SJCRH30 (cell line): ENCODE measurements around the gene CDH22. TPM values are rescaled to one million over a fixed set of nuclear protein-coding genes. Genes with fewer than 3 reads are reported as not detected.
A peak's percentile ranks its signal among the peaks of the same experiment; 100 is the strongest.

Experiments used
- DNase-seq, 2 experiments: peaks; one replicate each; pipeline ENCODE4 v3.0.0-alpha.2; 2015 to 2020
- H3K27ac ChIP-seq: fragments of 250-450 bp; sonication (Bioruptor Pico); 2 replicates; pipeline ENCODE4 v1.5.1; 2020; ENCODE audit warnings: mild to moderate bottlenecking, moderate library complexity
- H3K27me3 ChIP-seq: fragments of 250-450 bp; sonication (Bioruptor Pico); 2 replicates; pipeline ENCODE4 v1.5.1; 2020; ENCODE audit warnings: mild to moderate bottlenecking, moderate library complexity
- H3K36me3 ChIP-seq: fragments of 250-450 bp; sonication (Bioruptor Pico); 2 replicates; pipeline ENCODE4 v1.5.1; 2020; ENCODE audit warnings: mild to moderate bottlenecking, moderate library complexity
- H3K4me1 ChIP-seq: fragments of 250-450 bp; sonication (Bioruptor Pico); 2 replicates; pipeline ENCODE4 v1.5.1; 2020; ENCODE audit warnings: mild to moderate bottlenecking, moderate library complexity
- H3K4me3 ChIP-seq: fragments of 250-450 bp; sonication (Bioruptor Pico); 2 replicates; pipeline ENCODE4 v1.5.1; 2020; ENCODE audit warnings: mild to moderate bottlenecking, moderate library complexity
- H3K9me3 ChIP-seq: fragments of 250-450 bp; sonication (Bioruptor Pico); replicated peaks from 2 replicates; pipeline ENCODE4 v1.5.1; 2020; ENCODE audit warnings: mild to moderate bottlenecking, moderate library complexity
- total RNA-seq: library from RNA; depleted of rRNA; stranded (reverse); fragments of >200 nt; shearing (Covaris generic); gene quantifications from 2 replicates; pipeline ENCODE4 v1.2.3, GENCODE V29; 2014

CDH22 gene
- total RNA-seq, 1 experiment from 2014 or later, result 0.06 TPM

- Histone ChIP-seq H3K4me3 (no peak overlapping the region), H3K4me1 (peaks cover 9% of the 10 kb centered on the region; the same call in 1 of the 2 replicates), H3K27ac (no peak overlapping the region), H3K27me3 (peaks cover 73% of the 10 kb centered on the region), H3K36me3 (no peaks in the 10 kb centered on the region), H3K9me3 (no peaks in the 10 kb centered on the region)
- DNase-seq, result no peak
Measured at GRCh38 chr20:46333161-46333991, 25.1 kb upstream of the CDH22 start.

GRCh38 chr20:46332373-46333160, 24.3 kb upstream of the CDH22 start:
- Histone ChIP-seq H3K27ac (no peak overlapping the region), H3K4me3 (no peak overlapping the region), H3K36me3 (no peaks in the 10 kb centered on the region), H3K4me1 (peaks cover 9% of the 10 kb centered on the region; the same call in 1 of the 2 replicates), H3K27me3 (peaks cover 67% of the 10 kb centered on the region), H3K9me3 (no peaks in the 10 kb centered on the region)
- peak; percentile 38 to 53 for DNase-seq

GRCh38 chr20:46331611-46332361, 23.5 kb upstream of the CDH22 start:
- H3K27me3 ChIP-seq, result peaks cover 69% of the 10 kb centered on the region
- H3K4me1 ChIP-seq, result peaks cover 9% of the 10 kb centered on the region; the same call in 1 of the 2 replicates
- no peak overlapping the region for H3K27ac ChIP-seq
- DNase-seq, result no peak
- no peak overlapping the region for H3K4me3 ChIP-seq
- no peaks in the 10 kb centered on the region for H3K36me3 ChIP-seq
- no peaks in the 10 kb centered on the region for H3K9me3 ChIP-seq

GRCh38 chr20:46330831-46331371, 22.6 kb upstream of the CDH22 start:
- peaks cover 72% of the 10 kb centered on the region for H3K27me3 ChIP-seq
- no peaks in the 10 kb centered on the region for H3K36me3 ChIP-seq
- no peaks in the 10 kb centered on the region for H3K9me3 ChIP-seq
- no peak overlapping the region for H3K27ac ChIP-seq
- no peak overlapping the region for H3K4me3 ChIP-seq
- peak; percentile 36 to 67 for DNase-seq
- H3K4me1 ChIP-seq, result peaks cover 9% of the 10 kb centered on the region; the same call in 1 of the 2 replicates

GRCh38 chr20:46330072-46330763, 21.9 kb upstream of the CDH22 start:
- Histone ChIP-seq H3K27ac (no peak overlapping the region), H3K9me3 (no peaks in the 10 kb centered on the region), H3K4me3 (no peak overlapping the region), H3K4me1 (peaks cover 9% of the 10 kb centered on the region; the same call in 1 of the 2 replicates), H3K36me3 (no peaks in the 10 kb centered on the region), H3K27me3 (peaks cover 72% of the 10 kb centered on the region)
- DNase-seq, result no peak

GRCh38 chr20:46328200-46328882, 20.0 kb upstream of the CDH22 start:
- no peaks in the 10 kb centered on the region for H3K36me3 ChIP-seq
- H3K9me3 ChIP-seq, result no peaks in the 10 kb centered on the region
- H3K4me1 ChIP-seq, result peaks cover 9% of the 10 kb centered on the region; the same call in 1 of the 2 replicates
- peaks cover 56% of the 10 kb centered on the region for H3K27me3 ChIP-seq
- H3K27ac ChIP-seq, result no peak overlapping the region
- no peak overlapping the region for H3K4me3 ChIP-seq
- DNase-seq, result no peak

- Histone ChIP-seq H3K27me3 (peaks cover 48% of the 10 kb centered on the region), H3K4me1 (peaks cover 9% of the 10 kb centered on the region; the same call in 1 of the 2 replicates), H3K27ac (no peak overlapping the region), H3K36me3 (no peaks in the 10 kb centered on the region), H3K9me3 (no peaks in the 10 kb centered on the region), H3K4me3 (no peak overlapping the region)
- DNase-seq, result no peak
Measured at GRCh38 chr20:46327557-46327956, 19.3 kb upstream of the CDH22 start.

GRCh38 chr20:46325789-46326188, 17.5 kb upstream of the CDH22 start:
- Histone ChIP-seq H3K27me3 (peaks cover 38% of the 10 kb centered on the region), H3K27ac (no peak overlapping the region), H3K9me3 (no peaks in the 10 kb centered on the region), H3K4me1 (peaks cover 9% of the 10 kb centered on the region; the same call in 1 of the 2 replicates), H3K36me3 (no peaks in the 10 kb centered on the region), H3K4me3 (no peak overlapping the region)
- no peak for DNase-seq

GRCh38 chr20:46324960-46325703, 16.8 kb upstream of the CDH22 start:
- DNase-seq, result peak; percentile 57 to 74

GRCh38 chr20:46324379-46324778, 16.1 kb upstream of the CDH22 start:
- Histone ChIP-seq H3K27ac (no peak overlapping the region), H3K36me3 (no peaks in the 10 kb centered on the region), H3K4me1 (no peaks in the 10 kb centered on the region), H3K27me3 (peaks cover 26% of the 10 kb centered on the region), H3K4me3 (no peak overlapping the region), H3K9me3 (no peaks in the 10 kb centered on the region)
- DNase-seq, result no peak

More at GRCh38 chr20:46324960-46325703, 16.8 kb upstream of the CDH22 start:
- Histone ChIP-seq H3K4me1 (peaks cover 2% of the 10 kb centered on the region; the same call in 1 of the 2 replicates), H3K4me3 (no peak overlapping the region), H3K27me3 (peaks cover 31% of the 10 kb centered on the region), H3K27ac (no peak overlapping the region), H3K9me3 (no peaks in the 10 kb centered on the region), H3K36me3 (no peaks in the 10 kb centered on the region)

- Histone ChIP-seq H3K4me3 (no peak overlapping the region), H3K27ac (no peak overlapping the region), H3K4me1 (no peaks in the 10 kb centered on the region), H3K9me3 (no peaks in the 10 kb centered on the region), H3K36me3 (no peaks in the 10 kb centered on the region), H3K27me3 (peaks cover 21% of the 10 kb centered on the region)
- DNase-seq, result no peak
Measured at GRCh38 chr20:46323557-46323956, 15.3 kb upstream of the CDH22 start.

GRCh38 chr20:46322641-46323040, 14.3 kb upstream of the CDH22 start:
- H3K36me3 ChIP-seq, result no peaks in the 10 kb centered on the region
- H3K4me3 ChIP-seq, result no peak overlapping the region
- peaks cover 4% of the 10 kb centered on the region for H3K4me1 ChIP-seq
- H3K27me3 ChIP-seq, result peaks cover 21% of the 10 kb centered on the region
- H3K9me3 ChIP-seq, result no peaks in the 10 kb centered on the region
- H3K27ac ChIP-seq, result no peak overlapping the region
- no peak for DNase-seq

- Histone ChIP-seq H3K9me3 (no peaks in the 10 kb centered on the region), H3K27me3 (peaks cover 41% of the 10 kb centered on the region), H3K4me3 (peak overlapping the region; percentile 43), H3K27ac (peak overlapping the region; percentile 87), H3K4me1 (peaks cover 13% of the 10 kb centered on the region), H3K36me3 (no peaks in the 10 kb centered on the region)
- no peak for DNase-seq
Measured at GRCh38 chr20:46317685-46318177, 9.4 kb upstream of the CDH22 start.
